ENCODE measurements around the gene MGAT5. TPM values are rescaled to one million over a fixed set of nuclear protein-coding genes. Genes with fewer than 3 reads are reported as not detected.

The MGAT5 gene
- total RNA-seq, 1 experiment from 2014 or later = 34.0 TPM

DNA sequence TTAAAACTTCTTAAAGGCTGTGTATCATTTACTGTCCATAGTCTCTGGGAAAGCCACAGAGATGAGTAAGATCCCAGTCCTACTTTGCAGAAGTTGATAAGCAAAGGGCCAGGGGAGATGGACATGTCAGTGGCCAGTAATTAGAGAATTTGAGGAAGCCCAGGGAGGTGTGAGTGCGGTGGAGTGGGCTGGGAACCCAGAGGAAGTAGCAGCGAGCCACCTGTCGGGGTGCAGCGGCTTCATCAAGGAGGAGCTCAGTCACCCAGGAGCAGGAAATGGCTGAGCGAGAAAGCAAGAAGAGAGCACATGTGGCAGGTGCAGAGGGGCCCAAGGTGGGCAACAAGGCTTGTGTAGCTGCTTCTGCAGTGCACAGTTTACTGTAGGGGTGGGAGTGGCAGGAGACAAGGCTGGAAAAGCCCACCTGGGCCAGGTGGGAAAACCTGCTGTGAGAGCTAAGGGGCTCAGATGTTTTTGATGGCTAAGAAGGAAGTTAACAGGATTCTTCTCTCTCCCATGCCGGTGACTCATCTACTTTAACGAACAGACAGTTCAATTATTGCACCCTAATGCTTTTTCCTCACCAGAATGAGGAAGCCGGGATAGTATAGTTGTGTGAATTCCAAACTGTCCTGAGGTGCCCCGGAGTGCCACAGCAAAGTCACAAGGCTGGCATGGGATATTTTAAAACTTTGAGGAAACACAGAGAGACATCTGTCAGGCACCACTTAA, 34.8 kb upstream of the MGAT5 start:
- ChIA-PET POLR2A (no interaction called here), RAD21 (ENCODE audit: low non-redundant PET in 1 of 2, low total read pairs in 2 of 2, uncharacterized antibody in 2 of 2, unreplicated experiment in 2 of 2) (no interaction called here)

More for the DNA sequence above, 34.8 kb upstream of the MGAT5 start:
- BruUV-seq (replicated peaks) = no TSS peak
- no peaks in the 10 kb centered on the region; the same call in 1 of the 2 replicates for H3K79me2 ChIP-seq (ENCODE audit: insufficient read depth, low read length)
- H3K4me2 ChIP-seq (ENCODE audit: low read length) = peak overlapping the region; percentile 39
- H3K4me3 ChIP-seq (replicated peaks in 1 of 2; ENCODE audit: low read depth in 1 of 2, low read length in 2 of 2) = no peak overlapping the region
- DNase-seq (ENCODE audit: low read depth, low spot score) = no peak
- TF ChIP-seq SP1 (IDR thresholded peaks at IDR 0.05; ENCODE audit: low read depth) = no peak
- TF ChIP-seq CBX3 (IDR thresholded peaks at IDR 0.05; ENCODE audit: low read depth) = 0 out of 2 replicates have a peak, but pooled peaks have one; percentile 22
- TF ChIP-seq, protein P1, sequence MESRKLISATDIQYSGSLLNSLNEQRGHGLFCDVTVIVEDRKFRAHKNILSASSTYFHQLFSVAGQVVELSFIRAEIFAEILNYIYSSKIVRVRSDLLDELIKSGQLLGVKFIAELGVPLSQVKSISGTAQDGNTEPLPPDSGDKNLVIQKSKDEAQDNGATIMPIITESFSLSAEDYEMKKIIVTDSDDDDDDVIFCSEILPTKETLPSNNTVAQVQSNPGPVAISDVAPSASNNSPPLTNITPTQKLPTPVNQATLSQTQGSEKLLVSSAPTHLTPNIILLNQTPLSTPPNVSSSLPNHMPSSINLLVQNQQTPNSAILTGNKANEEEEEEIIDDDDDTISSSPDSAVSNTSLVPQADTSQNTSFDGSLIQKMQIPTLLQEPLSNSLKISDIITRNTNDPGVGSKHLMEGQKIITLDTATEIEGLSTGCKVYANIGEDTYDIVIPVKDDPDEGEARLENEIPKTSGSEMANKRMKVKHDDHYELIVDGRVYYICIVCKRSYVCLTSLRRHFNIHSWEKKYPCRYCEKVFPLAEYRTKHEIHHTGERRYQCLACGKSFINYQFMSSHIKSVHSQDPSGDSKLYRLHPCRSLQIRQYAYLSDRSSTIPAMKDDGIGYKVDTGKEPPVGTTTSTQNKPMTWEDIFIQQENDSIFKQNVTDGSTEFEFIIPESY (IDR thresholded peaks at IDR 0.05; ENCODE audit: extremely low read depth, insufficient replicate concordance, low read length) = no peak
- peak; percentile 45 for TF ChIP-seq FOSL1 (IDR thresholded peaks at IDR 0.05; ENCODE audit: low read depth)
- peak; percentile 25; the same call in 1 of the 2 replicates for TF ChIP-seq JUND (IDR thresholded peaks at IDR 0.05)
- TF ChIP-seq EZH2phosphoT487 (IDR thresholded peaks at IDR 0.05; ENCODE audit: borderline replicate concordance) = no peak
- H3K36me3 ChIP-seq (ENCODE audit: control insufficient read depth in 1 of 2, insufficient read depth in 2 of 2, low read length in 2 of 2) = no peaks in the 10 kb centered on the region
- CTCF ChIA-PET = no interaction called here
- H3K27ac ChIP-seq (ENCODE audit: low read depth, low read length) = no peak overlapping the region
- H4K20me1 ChIP-seq (ENCODE audit: insufficient read depth) = no peaks in the 10 kb centered on the region
- peaks cover 9 to 18% of the 10 kb centered on the region in 2 experiments; a peak in 2 of 4 replicates for H3K4me1 ChIP-seq (ENCODE audit: control insufficient read depth in 1 of 2, insufficient read depth in 2 of 2, low read length in 2 of 2)
- ATAC-seq = no peak; the same call in 1 of the 2 replicates
- intact Hi-C loops (cut with micrococcal nuclease) = no loop called here
- no peaks in the 10 kb centered on the region for H3K9me2 ChIP-seq (ENCODE audit: insufficient read depth)
- H3K9ac ChIP-seq (ENCODE audit: low read length) = no peak overlapping the region
- H3K27me3 ChIP-seq (ENCODE audit: insufficient read depth, low read length) = no peaks in the 10 kb centered on the region
- H3K9me3 ChIP-seq (ENCODE audit: control insufficient read depth in 1 of 2, insufficient read depth in 1 of 2, low read depth in 1 of 2, low read length in 2 of 2) = no peaks in the 10 kb centered on the region
- H2AFZ ChIP-seq (ENCODE audit: low read depth, low read length, poor library complexity, severe bottlenecking) = no peak overlapping the region

Data from HCT116 (cell line).